EL (cell line): Measurements from ENCODE around the gene TSKU.
"Not testable (repeated sequence)": the region's sequence is repeated elsewhere in the genome, so short reads cannot be mapped to it uniquely, and the experiment has no call there.

Experiments used
- DNase-seq: peaks from one replicate; pipeline ENCODE4 v3.0.0-alpha.2; 2016

Gene TSKU

DNA sequence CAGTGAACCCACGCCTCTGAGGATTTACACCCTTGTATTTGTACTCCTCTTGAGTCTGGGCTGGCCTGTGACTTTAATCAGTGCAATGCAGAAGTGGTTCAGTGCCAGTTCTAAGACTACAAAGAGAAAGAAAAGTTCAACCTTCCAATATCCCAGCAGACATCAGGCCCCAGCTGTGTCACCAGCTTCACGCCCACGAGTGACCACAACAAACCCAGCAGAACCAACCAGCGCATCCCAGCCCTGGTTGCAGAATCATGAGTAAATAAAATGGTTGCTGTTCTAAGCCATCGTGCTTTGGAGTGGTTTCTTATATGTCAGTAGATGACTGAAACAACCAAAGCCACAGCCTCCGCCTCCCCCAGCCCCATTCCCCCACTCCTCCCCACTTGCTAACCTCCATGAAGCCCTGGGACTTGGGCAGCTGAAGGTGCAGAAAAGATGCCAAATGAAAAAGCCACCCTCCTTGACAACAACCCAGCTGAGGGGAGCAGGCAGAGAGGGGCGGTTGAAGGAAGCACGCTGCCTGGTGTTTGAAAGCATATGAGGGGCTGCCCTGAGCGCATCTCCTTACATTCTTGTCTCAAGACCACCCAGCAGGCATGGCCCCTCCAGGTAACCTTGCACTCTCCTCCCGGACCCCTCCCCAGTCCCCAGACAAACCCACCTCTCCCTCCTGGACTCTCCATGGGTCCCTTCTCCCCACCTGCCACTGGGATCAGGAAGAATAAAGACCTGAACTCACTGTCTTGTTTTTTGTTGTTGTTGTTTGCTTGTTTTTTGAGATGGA, 20.9 kb downstream of the TSKU start:
- DNase-seq: no peak

DNA sequence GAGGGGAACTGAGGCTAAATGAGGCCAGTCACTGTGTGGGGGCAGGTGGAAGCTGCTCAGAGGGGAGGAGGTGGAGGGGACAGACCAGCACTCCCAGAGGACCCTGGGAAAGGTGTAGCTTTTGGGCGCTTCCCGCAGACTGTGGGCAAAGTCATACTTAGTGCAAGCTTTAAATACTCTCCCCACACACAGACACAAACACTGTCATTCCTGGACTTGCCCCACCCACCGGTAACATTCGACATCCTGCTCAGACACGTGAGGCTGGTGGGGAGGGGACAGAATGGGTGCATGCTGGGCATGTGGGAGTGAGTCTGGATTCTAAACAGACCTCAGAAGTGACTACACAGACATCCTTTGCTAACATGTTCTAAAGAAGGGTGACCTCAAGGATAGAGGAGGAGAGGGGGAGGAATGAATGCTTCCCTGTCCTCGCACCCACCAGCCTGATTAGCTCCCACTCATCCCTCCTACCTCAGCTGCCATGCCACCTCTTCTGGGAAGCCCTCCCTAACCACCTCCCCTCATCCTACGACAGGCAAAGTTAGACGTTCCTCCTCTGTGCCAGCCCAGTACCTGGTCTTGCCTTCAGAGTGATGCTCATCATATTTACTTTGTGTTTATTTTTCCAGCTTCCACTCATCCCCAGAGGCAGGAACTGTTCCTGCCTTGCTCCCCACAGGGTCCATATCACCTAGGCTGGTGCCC, 22.2 kb downstream of the TSKU start:
- no peak for DNase-seq

DNA sequence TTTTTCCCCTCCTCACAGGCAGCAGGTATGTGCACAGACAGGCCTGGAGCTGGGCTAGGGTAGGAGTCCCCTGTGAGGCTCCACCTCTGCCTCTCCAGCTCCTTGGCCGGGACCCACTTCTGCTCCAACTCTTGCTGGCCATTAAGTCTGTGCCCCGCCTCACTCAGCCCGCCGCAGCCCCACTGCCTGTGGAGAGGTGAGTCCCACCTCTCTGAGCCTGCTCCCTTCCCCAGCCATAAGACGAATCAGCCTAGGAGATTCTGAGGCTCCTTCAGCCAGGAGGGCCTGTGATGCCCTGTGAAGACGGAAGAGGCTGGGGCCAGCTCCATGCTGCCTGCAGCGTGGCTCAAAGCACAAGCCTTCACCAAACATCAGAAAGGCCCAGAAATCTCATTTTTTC, 23.0 kb downstream of the TSKU start:
- DNase-seq: no peak

DNA sequence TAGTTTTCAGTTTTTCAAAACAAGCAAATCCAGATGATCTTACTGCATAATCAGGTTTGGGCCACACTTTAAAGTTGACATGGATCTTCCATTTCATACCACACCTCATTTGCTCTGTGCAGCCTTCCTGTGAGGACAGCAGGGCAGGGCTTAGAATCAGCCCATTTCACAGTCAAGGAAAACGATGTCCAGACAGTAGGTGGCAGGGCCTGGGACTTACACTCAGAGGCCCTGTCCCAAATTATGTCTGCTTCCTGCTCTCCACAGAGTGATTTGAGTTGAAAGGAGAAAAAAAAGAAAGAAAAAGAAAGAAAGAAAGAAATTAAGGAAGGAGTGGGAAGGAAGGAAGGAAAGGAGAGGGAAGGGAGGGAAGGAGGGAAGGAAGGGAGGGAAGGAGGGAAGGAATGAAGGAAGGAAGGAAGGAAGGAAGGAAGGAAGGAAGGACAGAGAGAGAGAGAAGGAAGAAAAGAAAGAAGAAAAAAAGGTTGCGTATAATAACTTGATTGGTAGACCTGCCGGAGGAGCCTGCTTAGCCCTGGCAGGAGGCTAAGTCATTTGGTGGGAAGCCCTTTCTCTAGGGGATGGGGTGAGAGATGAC, 23.6 kb downstream of the TSKU start:
- no peak for DNase-seq

DNA sequence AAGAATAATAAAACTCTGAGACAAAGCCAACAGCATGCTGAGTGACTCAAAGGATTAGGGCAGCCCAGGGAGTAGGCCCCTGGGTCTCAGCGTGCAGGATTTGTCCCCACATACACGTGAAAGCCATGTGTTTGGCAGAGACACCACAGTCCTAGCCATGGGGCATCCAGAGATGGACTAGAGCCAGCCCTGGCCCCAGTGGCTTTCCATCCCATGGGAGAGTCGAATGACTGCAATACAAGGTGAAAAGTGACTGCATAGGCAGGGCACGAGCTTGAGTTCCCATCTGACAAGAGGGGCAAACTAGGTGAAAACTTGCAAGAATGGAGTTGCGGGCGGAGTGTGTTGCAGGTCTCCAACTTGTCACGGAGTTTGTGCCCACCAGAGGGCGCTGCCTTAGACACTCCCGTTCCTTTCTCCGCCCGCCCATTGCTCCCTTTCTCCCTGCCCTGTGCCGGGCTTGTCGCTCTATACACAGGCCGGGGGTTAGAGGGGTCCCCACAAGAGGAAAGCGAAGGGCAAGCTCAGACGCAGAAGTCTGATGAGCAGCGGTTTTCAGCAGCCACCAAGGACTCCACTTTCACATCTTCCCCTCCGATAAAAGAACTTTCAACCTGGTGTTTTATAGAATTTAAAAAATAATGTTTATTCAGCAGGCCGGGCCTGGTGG, 24.2 kb downstream of the TSKU start:
- peak; percentile 82 for DNase-seq

DNA sequence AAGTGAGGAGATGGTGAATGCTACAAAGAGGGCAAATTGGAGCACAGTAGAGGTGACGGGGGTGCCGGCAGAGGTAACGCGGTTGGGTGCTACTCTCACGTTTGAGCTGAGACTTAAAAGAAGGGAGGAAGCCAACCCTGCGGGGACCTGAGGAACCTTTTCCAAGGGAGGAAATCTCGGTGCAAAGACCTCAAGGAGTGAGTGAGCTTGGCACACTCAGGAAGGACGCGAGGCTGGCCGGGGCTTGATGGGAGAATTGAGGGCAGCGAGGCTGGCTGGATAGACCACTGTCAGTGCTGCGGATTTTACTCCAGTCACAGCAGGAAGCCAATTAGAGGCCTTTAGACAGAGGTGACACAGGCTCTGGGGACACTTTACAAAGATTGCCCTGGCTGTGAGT, 25.0 kb downstream of the TSKU start:
- no peak for DNase-seq

DNA sequence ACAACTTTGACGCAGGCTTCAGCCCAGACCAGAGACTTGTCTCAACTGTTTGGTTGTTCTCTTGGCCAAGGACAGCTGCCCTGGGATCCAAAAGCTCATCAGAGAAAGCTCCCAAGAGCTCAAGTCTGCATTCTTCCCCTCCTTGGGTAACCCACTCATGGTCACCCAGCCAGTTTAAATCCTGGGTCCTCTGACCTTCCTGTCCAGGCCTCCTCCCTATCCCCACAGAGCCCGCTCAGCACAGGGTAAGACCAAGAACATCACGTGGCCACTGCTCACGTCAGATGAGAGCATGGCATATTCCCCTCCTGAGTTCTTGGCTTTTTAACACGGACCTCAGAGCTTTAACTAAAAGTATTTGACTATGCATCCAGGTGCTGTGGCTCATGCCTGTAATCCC, 25.8 kb downstream of the TSKU start:
- no peak for DNase-seq

DNA sequence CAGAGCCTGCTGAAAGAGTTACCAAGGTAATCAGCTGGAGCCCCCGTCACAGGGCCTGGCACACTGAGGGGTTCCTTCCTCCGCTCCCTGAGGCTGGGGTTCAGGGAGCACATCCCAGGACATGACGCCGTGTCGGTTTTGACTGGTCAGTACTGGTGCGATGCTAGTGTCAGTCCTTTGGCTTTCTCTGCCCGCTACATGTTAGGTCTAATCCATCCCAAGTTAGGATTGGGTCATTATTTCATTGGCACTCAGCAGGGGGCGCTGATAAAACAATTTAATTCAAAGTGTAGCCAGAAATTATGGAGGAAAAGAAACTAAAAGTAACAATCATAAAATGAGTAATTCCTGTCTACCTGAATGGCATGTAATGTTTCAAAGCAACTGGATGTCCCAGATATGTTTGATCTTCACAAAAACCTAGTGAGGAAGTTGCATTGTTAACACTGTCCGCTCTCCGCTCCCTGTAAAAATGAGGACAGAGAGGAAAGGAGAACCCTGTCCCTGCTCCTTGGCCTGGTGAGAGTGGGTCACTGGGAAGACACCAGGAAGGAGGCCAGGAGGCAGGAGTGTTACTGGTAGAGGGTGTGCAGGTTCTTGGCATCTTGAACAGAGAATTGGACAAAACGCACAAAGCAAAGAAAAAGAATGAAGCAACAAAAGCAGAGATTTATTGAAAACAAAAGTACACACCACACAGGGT, 27.1 kb downstream of the TSKU start:
- peak; percentile 50 for DNase-seq

DNA sequence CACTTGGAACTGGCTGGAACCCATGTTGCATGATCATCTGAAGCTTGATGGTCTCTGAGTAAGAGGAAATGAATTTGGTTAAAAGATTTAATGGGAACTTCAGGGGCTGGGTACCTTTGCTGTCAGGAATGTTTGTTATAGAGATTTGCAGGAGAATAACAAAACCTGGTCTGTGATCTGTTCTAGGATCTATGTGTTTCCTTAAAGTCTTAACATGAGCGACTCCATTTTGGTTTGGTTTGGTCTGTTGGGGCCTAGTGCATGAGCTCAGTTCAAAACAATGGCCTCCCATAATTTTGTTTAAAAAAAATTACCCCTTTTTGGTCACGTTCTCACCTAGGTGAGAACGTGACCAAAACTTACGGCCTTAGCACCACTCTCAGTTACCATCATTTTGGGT, 28.1 kb downstream of the TSKU start:
- DNase-seq: no peak

DNA sequence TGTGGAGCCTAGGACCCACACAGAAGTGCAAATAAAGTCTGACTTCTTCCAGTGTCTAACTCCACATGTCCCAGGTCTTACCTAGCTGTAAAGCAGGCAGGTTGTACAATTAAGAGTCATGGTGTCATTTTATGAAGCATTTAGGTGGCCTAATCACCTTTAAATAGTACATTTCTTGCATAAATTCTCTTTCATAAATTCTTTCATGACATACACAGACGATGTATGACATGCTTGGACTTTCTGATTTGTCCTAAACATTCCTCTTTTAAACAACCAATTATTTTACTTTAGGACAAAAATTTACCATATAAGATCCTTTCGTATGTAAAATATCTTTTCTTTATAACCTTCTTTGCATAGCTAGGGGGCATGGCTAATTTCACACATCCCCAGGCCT, 31.3 kb downstream of the TSKU start:
- DNase-seq: no peak

DNA sequence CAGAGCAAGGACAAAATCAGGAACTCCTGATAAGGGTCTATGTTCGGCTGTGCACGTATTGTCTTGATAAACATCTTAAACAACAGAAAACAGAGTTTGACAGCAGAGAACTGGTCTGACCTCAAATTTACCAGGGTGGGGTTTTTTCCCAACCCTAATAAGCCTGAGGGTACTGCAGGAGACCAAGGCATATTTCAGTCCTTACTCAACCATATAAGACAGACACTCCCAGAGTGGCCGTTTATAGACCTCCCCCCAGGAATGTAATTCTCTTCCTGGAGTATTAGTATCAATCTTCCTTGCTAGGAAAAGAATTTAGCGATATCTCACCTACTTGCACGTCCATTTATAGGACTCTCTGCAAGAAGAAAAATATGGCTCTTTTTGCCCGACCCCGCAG, 32.5 kb downstream of the TSKU start:
- DNase-seq: not testable (repeated sequence)

DNA sequence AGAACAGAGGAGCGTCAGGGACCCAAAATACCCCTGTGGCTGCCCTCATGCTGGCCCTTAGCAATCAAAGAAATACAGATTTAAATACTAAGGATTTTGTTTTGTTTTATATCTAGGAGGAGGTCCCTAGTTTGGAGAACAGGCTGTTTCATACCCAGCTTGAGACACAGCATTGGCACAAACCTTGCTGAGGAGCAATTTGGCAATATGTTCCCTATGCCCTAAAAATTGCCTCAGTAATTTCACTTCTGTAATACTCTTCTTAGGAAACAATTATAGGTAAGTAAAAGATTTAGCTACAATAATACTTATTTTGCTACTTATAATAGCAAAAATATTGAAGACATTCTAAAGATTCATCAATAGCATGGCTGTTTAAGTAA, 37.0 kb downstream of the TSKU start:
- no peak for DNase-seq

DNA sequence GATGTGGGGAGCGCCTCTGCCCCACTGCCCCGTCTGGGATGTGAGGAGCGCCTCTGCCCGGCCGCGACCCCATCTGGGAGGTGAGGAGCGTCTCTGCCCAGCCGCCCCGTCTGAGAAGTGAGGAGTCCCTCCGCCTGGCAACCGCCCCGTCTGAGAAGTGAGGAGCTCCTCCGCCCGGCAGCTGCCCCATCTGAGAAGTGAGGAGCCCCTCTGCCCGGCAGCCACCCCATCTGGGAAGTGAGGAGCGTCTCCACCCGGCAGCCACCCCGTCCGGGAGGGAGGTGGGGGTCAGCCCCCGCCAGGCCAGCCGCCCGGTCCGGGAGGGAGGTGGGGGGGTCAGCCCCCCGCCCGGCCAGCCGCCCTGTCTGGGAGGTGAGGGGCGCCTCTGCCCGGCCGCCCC, 38.2 kb downstream of the TSKU start:
- not testable (repeated sequence) for DNase-seq

DNA sequence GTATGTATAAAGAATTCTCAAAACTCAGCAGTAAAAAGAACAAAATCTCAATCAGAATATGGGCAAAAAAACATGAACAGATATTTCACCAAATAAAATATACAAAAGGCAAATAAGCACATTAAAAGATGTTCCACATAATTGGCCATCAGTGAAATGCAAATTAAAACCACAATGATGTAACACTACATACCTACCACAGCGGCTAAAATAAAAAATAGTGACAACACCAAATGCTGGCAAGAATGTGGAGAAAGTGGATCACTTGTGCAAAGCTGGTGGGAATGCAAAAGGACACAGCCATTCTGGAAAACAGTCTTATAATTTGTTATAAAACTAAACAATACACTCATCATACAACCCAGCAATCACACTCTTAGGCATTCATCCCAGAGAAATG, 39.2 kb downstream of the TSKU start:
- no peak for DNase-seq

DNA sequence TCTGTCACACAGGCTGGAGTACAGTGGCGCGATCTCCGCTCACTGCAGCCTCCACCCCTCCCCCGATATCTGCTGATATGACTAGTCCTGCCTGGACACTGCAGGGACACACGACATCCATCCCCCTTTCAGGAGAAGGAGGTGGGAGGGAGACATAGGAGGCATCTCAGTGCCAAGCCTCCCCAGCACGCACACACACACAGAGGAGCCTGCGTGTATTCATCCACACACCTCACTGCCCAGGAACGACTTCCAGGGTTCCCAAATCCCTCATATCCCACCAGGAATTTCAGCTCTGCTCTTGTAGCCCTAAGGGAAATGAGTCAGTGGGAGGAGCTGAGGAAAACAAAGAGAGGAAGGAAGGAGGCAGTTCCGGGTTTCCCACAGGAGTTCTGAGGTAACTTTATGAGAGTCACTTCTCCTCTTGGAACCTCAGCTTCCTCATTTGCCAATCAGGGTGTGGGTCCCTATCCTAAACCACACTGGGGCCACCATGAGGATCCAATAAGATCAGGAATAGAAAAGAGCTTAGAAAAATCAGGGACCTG, 40.4 kb downstream of the TSKU start:
- DNase-seq: peak; percentile 94

DNA sequence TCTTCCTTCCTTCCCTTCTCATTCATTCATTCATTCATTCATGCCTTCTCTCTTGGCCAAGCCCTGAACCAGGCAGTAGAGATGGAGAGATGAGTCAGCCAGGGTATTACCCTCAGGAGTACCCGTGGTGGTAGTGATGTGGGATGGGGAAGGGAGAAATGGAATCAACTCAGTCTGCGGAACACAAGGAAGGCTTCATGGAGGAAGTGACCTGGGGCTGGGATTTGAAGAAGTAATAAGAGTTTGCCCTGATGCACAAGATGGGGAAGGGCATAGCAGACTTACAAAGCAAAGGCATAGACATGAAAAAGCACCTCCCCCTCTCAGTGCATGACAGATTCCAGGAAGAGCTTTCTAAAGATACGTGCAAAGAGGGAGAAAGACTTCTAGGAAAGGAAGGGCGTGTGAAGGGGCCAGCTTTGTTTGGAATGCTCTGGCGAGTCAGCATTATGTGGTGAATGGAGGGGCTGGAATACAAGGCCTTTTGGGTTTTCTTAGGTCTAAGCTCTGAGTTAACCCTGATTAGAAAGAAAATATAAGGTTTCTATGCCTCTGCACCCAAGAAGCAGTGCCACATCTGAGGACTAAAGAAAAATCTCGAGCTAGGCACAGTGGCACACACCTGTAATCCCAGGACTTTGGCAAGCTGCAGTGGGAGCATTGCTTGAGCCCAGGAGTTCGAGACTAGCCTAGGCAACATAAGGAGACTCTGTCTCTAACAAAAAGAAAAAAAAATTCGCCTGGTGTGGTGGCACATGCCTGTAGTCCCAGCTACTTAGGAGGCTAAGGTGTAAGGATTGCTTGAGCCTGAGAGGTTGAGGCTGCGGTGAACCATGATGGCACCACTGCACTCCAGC, 41.2 kb downstream of the TSKU start:
- peak; percentile 67 for DNase-seq

DNA sequence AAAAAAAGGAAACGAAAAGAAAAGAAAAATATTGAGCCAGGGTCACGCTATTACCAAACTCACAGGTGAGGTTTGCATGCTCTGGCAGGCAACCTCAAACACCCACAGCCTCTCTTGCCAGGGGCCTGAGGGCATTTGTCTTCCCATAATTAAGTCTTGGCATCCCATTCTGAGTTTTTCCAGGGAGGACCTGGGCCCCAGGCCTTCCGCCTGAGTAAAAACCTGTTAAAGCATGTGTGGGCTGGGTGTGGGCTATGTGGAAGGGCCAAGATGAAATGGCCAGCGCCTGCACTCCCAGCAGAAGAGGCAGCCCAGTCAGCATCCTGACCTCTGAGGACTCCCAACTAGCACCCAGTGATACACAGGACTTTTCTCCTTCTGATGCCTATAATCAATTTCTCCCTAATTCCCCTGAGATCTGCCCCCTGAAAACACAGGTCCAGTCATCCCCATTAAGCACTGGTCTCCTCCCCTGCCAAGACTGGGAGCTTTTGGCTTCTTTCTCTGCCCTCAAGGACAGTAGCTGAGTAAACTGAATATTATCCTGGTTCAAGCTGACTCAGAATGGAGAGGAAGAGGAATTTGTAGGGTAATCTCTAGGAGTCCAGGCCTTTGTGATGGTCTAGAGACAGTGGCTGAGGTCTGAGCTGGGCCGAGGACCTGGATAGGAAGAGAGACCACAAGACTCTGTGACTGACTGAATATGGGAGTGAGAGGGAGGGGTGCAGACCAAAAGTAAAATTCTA, 42.0 kb downstream of the TSKU start:
- DNase-seq: peak; percentile 63

DNA sequence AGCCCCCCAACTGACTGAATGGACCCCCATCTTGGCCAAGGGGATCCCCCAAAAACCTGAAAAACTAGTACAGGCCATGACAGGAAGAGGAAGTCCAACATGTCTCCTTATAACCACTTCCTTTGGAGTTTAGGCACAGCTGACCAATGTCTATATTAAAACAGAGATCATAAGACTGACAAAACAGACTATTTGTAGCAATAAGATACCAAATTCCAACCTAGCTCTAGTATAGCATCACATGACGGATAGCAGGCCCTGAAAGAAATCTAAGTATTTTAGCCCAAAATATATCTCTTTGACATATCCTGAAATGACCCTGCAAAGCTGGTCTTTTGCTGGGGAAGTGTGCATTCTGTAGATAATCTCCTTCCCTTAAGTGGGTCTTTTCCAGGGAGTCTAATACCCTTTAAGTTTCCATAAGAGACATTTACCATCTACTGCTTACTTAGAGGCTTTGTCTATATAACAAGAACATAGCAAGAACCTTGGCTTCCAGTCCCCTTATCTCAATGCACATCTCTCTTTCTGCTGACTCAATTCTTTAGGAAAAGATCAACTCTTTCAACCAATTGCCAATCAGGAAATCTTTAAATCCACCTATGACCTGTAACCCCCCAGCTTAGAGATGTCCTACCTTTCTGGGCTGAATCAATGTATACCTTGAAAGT, 42.7 kb downstream of the TSKU start:
- no peak for DNase-seq

DNA sequence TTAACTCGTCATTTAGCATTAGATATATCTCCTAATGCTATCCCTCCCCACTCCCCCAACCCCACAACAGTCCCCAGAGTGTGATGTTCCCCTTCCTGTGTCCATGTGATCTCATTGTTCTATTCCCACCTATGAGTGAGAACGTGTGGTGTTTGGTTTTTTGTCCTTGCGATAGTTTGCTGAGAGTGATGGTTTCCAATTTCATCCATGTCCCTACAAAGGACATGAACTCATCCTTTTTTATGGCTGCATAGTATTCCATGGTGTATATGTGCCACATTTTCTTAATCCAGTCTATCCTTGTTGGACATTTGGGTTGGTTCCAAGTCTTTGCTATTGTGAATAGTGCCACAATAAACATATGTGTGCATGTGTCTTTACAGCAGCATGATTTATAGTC, 43.4 kb downstream of the TSKU start:
- DNase-seq: not testable (repeated sequence)

DNA sequence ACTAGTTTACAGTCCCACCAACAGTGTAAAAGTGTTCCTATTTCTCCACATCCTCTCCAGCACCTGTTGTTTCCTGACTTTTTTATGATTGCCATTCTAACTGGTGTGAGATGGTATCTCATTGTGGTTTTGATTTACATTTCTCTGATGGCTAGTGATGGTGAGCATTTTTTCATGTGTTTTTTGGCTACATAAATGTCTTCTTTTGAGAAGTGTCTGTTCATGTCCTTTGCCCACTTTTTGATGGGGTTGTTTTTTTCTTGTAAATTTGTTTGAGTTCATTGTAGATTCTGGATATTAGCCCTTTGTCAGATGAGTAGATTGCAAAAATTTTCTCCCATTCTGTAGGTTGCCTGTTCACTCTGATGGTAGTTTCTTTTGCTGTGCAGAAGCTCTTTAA, 43.8 kb downstream of the TSKU start:
- DNase-seq: not testable (repeated sequence)
